LNCaP clone FGC (cell line): Measurements from ENCODE around the gene GNB5.
"Not testable (repeated sequence)": the region's sequence is repeated elsewhere in the genome, so short reads cannot be mapped to it uniquely, and the experiment has no call there.

ENCODE experiments used
- DNase-seq: peaks from one replicate; pipeline ENCODE4 v3.0.0-alpha.2; 2011; ENCODE audit warnings: low read depth
- H3K4me3 ChIP-seq: 2 replicates; pipeline ENCODE4 v1.5.1; 2011; ENCODE audit warnings: mild to moderate bottlenecking, low read depth, low read length, control low read depth
- CTCF ChIP-seq: IDR thresholded peaks from 2 replicates; pipeline ENCODE4 v1.5.1; 2012; ENCODE audit warnings: mild to moderate bottlenecking; ENCODE audit not compliant: control insufficient read depth, insufficient read depth; ENCODE audit errors: extremely low read depth

Gene GNB5

GRCh38 chr15:52171807-52172206 lies 19.4 kb downstream of the GNB5 start:
- TF ChIP-seq CTCF = no peak
- H3K4me3 ChIP-seq = no peak overlapping the region
- no peak for DNase-seq

GRCh38 chr15:52171386-52171785 lies 19.8 kb downstream of the GNB5 start:
- no peak for TF ChIP-seq CTCF
- no peak for DNase-seq
- no peak overlapping the region for H3K4me3 ChIP-seq

- not testable (repeated sequence) for DNase-seq, H3K4me3 ChIP-seq
These were observed 21.0 kb downstream of the GNB5 start for GRCh38 chr15:52170199-52170598.

DNA sequence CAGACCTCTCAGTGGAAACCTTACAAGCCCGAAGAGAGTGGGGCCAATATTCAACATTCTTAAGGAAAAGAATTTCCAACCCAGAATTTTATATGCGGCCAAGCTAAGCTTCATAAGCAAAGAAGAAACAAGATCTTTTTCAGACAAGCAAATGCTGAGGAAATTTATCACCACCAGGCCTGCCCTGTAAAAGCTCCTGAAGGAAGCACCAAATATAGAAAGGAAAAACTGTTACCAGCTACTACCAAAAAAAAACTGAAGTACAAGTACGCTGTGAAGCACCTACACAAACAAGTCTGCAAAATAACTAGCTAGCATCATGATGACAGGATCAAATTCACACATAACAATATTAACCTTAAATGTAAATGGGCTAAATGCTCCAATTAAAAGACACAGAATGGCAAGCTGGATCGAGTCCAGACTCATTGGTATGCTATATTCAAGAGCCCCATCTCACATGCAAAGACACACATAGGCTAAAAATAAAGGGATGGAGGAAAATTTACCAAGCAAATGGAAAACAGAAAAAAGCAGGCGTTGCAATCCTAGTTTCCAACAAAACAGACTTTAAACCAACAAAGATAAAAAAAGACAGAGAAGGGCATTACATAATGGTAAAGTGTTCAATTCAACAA lies 25.6 kb downstream of the GNB5 start:
- not testable (repeated sequence) for H3K4me3 ChIP-seq, DNase-seq

DNA sequence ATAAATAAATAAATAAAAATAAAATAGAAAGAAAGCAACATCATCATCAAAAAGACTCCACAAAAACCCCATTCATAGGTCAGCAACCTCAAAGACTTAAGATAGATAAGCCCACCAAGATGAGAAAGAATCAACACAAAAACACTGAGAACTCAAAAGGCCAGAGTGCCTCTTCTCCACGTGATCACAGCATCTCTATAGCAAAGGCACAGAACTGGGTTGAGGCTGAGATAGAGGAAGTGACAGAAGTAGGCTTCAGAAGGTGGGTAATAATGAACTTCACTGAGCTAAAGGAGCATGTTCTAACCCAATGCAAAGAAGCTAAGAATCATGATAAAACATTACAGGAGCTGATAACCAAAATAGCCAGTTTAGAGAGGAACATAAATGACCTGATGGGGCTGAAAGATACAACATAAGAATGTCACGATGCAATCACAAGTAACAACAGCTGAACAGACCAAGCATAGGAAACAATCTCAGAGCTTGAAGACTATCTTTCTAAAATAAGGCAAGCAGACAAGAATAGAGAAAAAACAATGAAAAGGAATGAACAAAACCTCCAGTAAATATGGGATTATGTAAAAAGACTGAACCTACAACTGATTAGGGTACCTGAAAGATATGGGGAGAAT lies 26.4 kb downstream of the GNB5 start:
- DNase-seq = no peak
- no peak overlapping the region for H3K4me3 ChIP-seq
- TF ChIP-seq CTCF = no peak

GRCh38 chr15:52163321-52164190 lies 27.6 kb downstream of the GNB5 start:
- H3K4me3 ChIP-seq = no peak overlapping the region
- DNase-seq = no peak
- no peak for TF ChIP-seq CTCF

DNA sequence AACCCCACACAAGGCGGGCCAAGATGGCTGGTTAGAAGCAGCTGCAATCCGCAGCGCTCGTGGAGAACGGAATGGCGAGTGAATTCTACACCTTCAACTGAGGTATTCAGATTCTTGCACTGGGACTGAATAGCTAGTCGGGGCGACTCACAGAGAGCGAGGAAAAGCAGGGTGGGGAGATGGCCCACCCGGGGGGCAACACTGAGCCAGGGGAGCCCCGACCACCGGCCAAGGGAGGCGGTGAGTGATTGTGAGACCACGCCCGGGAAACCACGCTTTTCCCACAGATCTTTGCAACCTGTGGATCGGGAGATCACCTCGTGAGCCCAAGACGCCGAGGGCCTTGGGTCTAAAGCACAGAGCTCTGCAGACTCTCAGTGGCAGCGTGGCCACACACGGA lies 28.3 kb downstream of the GNB5 start:
- no peak for DNase-seq
- TF ChIP-seq CTCF = no peak
- H3K4me3 ChIP-seq = no peak overlapping the region
